A673 (cell line): ENCODE measurements around the gene PLGLB2.
"Not testable (repeated sequence)": the region's sequence is repeated elsewhere in the genome, so short reads cannot be mapped to it uniquely, and the experiment has no call there.

ENCODE experiments used
- EZH2 ChIP-seq: fragments of 200-600 bp; sonication (generic); IDR thresholded peaks from 2 replicates; pipeline ENCODE4 v1.6.1; 2017; ENCODE audit warnings: borderline replicate concordance, low read depth, mild to moderate bottlenecking, mixed read lengths, antibody characterized with exemption, low read length; ENCODE audit not compliant: poor library complexity, severe bottlenecking
- TF ChIP-seq, protein P1 (sequence below): fragments of 300-800, 200-600 bp; sonication (generic); conservative IDR thresholded peaks from 2 replicates; pipeline ENCODE4 v1.5.1; 2017; ENCODE audit warnings: low read depth, mild to moderate bottlenecking, antibody characterized with exemption, low read length, moderate library complexity, mixed read lengths

DNA sequence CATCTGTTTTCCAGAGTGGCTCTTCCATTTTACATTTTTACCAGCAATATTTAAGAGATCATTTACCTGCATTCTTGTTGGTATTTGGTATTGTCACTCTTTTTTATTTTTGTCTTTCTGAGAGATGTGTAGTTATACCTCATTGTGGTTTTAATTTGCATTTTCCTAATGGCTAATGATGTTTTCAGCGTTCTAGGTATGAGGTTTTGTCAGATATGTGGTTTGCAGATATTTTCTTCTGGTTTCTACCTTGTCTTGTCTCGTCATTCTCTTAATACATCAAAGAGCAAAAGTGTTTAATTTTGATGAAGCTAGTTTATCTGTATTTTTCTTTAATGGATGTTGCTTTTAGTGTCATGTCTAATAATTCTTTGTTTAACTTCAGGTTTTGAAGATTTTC is 39.5 kb upstream of the PLGLB2 start:
- not testable (repeated sequence) for TF ChIP-seq EZH2
- TF ChIP-seq, protein P1, sequence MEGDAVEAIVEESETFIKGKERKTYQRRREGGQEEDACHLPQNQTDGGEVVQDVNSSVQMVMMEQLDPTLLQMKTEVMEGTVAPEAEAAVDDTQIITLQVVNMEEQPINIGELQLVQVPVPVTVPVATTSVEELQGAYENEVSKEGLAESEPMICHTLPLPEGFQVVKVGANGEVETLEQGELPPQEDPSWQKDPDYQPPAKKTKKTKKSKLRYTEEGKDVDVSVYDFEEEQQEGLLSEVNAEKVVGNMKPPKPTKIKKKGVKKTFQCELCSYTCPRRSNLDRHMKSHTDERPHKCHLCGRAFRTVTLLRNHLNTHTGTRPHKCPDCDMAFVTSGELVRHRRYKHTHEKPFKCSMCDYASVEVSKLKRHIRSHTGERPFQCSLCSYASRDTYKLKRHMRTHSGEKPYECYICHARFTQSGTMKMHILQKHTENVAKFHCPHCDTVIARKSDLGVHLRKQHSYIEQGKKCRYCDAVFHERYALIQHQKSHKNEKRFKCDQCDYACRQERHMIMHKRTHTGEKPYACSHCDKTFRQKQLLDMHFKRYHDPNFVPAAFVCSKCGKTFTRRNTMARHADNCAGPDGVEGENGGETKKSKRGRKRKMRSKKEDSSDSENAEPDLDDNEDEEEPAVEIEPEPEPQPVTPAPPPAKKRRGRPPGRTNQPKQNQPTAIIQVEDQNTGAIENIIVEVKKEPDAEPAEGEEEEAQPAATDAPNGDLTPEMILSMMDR: not testable (repeated sequence)
